ENCODE measurements around the gene CARNS1. TPM values are rescaled to one million over a fixed set of nuclear protein-coding genes. Genes with fewer than 3 reads are reported as not detected.

Gene CARNS1
- polyA plus RNA-seq, 1 of the 3 experiments (the other 2 are of a cell fraction) = 0.23 TPM

- no peaks in the 10 kb centered on the region for H3K9me2 ChIP-seq
- WGBS (ENCODE audit: low lambda C conversion rate) = 77% methylated on average over 11 of the region's 12 CpGs
- H4K20me1 ChIP-seq (ENCODE audit: insufficient read depth) = no peaks in the 10 kb centered on the region
- no peak overlapping the region for H3K27ac ChIP-seq (ENCODE audit: low read depth in 2 of 2, low read length in 1 of 2)
- H3F3A ChIP-seq (replicated peaks; ENCODE audit: insufficient read depth) = peaks cover 8% of the 10 kb centered on the region
- H3K4me2 ChIP-seq = no peak overlapping the region
- ChIA-PET POLR2A (no interaction called here), CTCF (interaction anchor here (1.6 kb wide), 1 partner anchor 12 kb away, joined by 5 read pairs; the partner anchor contains the start of gene TMEM134)
- no peak overlapping the region for H3K9ac ChIP-seq
- no peaks in the 10 kb centered on the region for H3K36me3 ChIP-seq (replicated peaks in 1 of 2; ENCODE audit: control insufficient read depth in 1 of 2, insufficient read depth in 2 of 2, low read length in 1 of 2)
- H3K27me3 ChIP-seq (ENCODE audit: insufficient read depth) = no peaks in the 10 kb centered on the region
- H3K4me3 ChIP-seq (ENCODE audit: low read depth in 2 of 2, low read length in 1 of 2) = no peak overlapping the region
- peaks cover 0 to 1% of the 10 kb centered on the region in 2 experiments; a peak in 1 of 4 replicates for H3K4me1 ChIP-seq (ENCODE audit: control insufficient read depth in 1 of 2, insufficient read depth in 2 of 2, low read depth in 1 of 2, low read length in 1 of 2)
- no peak for DNase-seq
- H3K79me2 ChIP-seq (ENCODE audit: insufficient read depth) = no peaks in the 10 kb centered on the region
- TF ChIP-seq RXRA (IDR thresholded peaks at IDR 0.05; ENCODE audit: borderline replicate concordance, low read depth) = no peak
- TF ChIP-seq POLR2AphosphoS5 (IDR thresholded peaks at IDR 0.05; ENCODE audit: low read depth, low read length) = no peak
- no peak for TF ChIP-seq YY1 (IDR thresholded peaks at IDR 0.05; ENCODE audit: low read depth)
- no peak for TF ChIP-seq TEAD4 (IDR thresholded peaks at IDR 0.05; ENCODE audit: borderline replicate concordance, insufficient read depth)
- TF ChIP-seq JUND (IDR thresholded peaks at IDR 0.05) = no peak
- no peak for TF ChIP-seq NFIC (IDR thresholded peaks at IDR 0.05; ENCODE audit: borderline replicate concordance)
- no peak for TF ChIP-seq SIN3A (IDR thresholded peaks at IDR 0.05; ENCODE audit: borderline replicate concordance, low read depth, low read length)
- no peaks in the 10 kb centered on the region for H3K9me3 ChIP-seq
- no peak overlapping the region for H2AFZ ChIP-seq (ENCODE audit: low read depth)
Measured at GRCh38 chr11:67457453-67457852, 42.0 kb downstream of the CARNS1 start.

DNA sequence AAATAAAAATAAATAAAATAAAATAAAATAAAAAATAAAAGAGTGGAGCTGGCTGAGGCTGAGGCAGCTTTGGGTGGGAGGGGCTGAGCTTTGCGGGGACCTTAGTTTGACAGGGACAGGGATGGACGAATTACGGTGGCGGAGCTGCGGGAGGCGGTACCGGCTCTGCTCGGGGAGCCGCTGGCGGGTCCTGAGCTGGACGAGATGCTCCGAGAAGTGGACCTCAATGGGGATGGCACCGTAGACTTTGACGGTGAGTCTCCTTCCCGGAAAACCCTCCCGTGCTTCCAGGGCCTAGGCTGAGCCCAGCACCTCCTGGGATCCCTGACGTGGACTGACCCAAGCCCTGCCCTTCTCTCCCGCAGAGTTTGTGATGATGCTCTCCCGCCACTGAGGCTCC, 42.8 kb downstream of the CARNS1 start:
- H3K4me2 ChIP-seq = no peak overlapping the region
- H3K4me1 ChIP-seq (ENCODE audit: control insufficient read depth in 1 of 2, insufficient read depth in 2 of 2, low read depth in 1 of 2, low read length in 1 of 2) = no peaks in the 10 kb centered on the region
- H3K4me3 ChIP-seq (ENCODE audit: low read depth in 2 of 2, low read length in 1 of 2) = no peak overlapping the region
- H3K9me2 ChIP-seq = no peaks in the 10 kb centered on the region
- H3F3A ChIP-seq (replicated peaks; ENCODE audit: insufficient read depth) = peaks cover 8% of the 10 kb centered on the region
- no peaks in the 10 kb centered on the region for H3K27me3 ChIP-seq (ENCODE audit: insufficient read depth)
- H3K27ac ChIP-seq (ENCODE audit: low read depth in 2 of 2, low read length in 1 of 2) = no peak overlapping the region
- 93% methylated on average over 16 of the region's 19 CpGs for WGBS (ENCODE audit: low lambda C conversion rate)
- H3K9ac ChIP-seq = no peak overlapping the region
- ChIA-PET POLR2A (no interaction called here), CTCF (interaction anchor here (1.3 to 1.6 kb wide), 2 partner anchors 11 to 75 kb away, joined by 3 to 5 read pairs; partner anchors contain the start of gene TMEM134)
- TF ChIP-seq NFIC (IDR thresholded peaks at IDR 0.05; ENCODE audit: borderline replicate concordance) = no peak
- no peak for TF ChIP-seq GABPA (IDR thresholded peaks at IDR 0.05; ENCODE audit: low read depth)
- TF ChIP-seq NRF1 (IDR thresholded peaks at IDR 0.05; ENCODE audit: low read depth, low read length) = no peak
- TF ChIP-seq, protein P1, sequence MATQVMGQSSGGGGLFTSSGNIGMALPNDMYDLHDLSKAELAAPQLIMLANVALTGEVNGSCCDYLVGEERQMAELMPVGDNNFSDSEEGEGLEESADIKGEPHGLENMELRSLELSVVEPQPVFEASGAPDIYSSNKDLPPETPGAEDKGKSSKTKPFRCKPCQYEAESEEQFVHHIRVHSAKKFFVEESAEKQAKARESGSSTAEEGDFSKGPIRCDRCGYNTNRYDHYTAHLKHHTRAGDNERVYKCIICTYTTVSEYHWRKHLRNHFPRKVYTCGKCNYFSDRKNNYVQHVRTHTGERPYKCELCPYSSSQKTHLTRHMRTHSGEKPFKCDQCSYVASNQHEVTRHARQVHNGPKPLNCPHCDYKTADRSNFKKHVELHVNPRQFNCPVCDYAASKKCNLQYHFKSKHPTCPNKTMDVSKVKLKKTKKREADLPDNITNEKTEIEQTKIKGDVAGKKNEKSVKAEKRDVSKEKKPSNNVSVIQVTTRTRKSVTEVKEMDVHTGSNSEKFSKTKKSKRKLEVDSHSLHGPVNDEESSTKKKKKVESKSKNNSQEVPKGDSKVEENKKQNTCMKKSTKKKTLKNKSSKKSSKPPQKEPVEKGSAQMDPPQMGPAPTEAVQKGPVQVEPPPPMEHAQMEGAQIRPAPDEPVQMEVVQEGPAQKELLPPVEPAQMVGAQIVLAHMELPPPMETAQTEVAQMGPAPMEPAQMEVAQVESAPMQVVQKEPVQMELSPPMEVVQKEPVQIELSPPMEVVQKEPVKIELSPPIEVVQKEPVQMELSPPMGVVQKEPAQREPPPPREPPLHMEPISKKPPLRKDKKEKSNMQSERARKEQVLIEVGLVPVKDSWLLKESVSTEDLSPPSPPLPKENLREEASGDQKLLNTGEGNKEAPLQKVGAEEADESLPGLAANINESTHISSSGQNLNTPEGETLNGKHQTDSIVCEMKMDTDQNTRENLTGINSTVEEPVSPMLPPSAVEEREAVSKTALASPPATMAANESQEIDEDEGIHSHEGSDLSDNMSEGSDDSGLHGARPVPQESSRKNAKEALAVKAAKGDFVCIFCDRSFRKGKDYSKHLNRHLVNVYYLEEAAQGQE (IDR thresholded peaks at IDR 0.05; ENCODE audit: low read depth, low read length) = no peak
- TF ChIP-seq RAD21 (IDR thresholded peaks at IDR 0.05; ENCODE audit: low read length) = no peak
- TF ChIP-seq RCOR1 (IDR thresholded peaks at IDR 0.05; ENCODE audit: low read length) = no peak
- no peak for TF ChIP-seq USF1 (IDR thresholded peaks at IDR 0.05; ENCODE audit: borderline replicate concordance, low read depth)
- TF ChIP-seq TAF1 (IDR thresholded peaks at IDR 0.05; ENCODE audit: borderline replicate concordance, low read depth, low read length) = no peak
- no peak for TF ChIP-seq MXI1 (IDR thresholded peaks at IDR 0.05; ENCODE audit: low read depth, low read length)
- TF ChIP-seq JUND (IDR thresholded peaks at IDR 0.05) = no peak
- no peak for TF ChIP-seq MAX (IDR thresholded peaks at IDR 0.05; ENCODE audit: low read depth)
- no peak for TF ChIP-seq CTCF (IDR thresholded peaks at IDR 0.05)
- no peak for TF ChIP-seq CHD2 (IDR thresholded peaks at IDR 0.05; ENCODE audit: low read length, partially characterized antibody)
- TF ChIP-seq SMC3 (IDR thresholded peaks at IDR 0.05; ENCODE audit: low read depth, low read length) = no peak
- TF ChIP-seq RXRA (IDR thresholded peaks at IDR 0.05; ENCODE audit: borderline replicate concordance, low read depth) = no peak
- TF ChIP-seq TEAD4 (IDR thresholded peaks at IDR 0.05; ENCODE audit: borderline replicate concordance, insufficient read depth) = no peak
- no peak for TF ChIP-seq FOSL2 (IDR thresholded peaks at IDR 0.05; ENCODE audit: borderline replicate concordance, low read depth)
- TF ChIP-seq, protein P2, sequence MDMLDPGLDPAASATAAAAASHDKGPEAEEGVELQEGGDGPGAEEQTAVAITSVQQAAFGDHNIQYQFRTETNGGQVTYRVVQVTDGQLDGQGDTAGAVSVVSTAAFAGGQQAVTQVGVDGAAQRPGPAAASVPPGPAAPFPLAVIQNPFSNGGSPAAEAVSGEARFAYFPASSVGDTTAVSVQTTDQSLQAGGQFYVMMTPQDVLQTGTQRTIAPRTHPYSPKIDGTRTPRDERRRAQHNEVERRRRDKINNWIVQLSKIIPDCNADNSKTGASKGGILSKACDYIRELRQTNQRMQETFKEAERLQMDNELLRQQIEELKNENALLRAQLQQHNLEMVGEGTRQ (IDR thresholded peaks at IDR 0.05; ENCODE audit: borderline replicate concordance, low read depth, low read length) = no peak
- no peaks in the 10 kb centered on the region for H4K20me1 ChIP-seq (ENCODE audit: insufficient read depth)
- no peaks in the 10 kb centered on the region for H3K79me2 ChIP-seq (ENCODE audit: insufficient read depth)
- no peaks in the 10 kb centered on the region for H3K9me3 ChIP-seq
- H3K36me3 ChIP-seq (replicated peaks in 1 of 2; ENCODE audit: control insufficient read depth in 1 of 2, insufficient read depth in 2 of 2, low read length in 1 of 2) = no peaks in the 10 kb centered on the region
- no peak overlapping the region for H2AFZ ChIP-seq (ENCODE audit: low read depth)
- DNase-seq = no peak
